ENCODE measurements around the gene KIF16B. TPM values are rescaled to one million over a fixed set of nuclear protein-coding genes. Genes with fewer than 3 reads are reported as not detected.

Gene KIF16B
- total and polyA plus RNA-seq, 10 of the 15 experiments (the other 5 are each of a cell fraction or from before 2014, with no cell fraction given), result 0.21 to 5.2 (median 3.0) TPM

DNA sequence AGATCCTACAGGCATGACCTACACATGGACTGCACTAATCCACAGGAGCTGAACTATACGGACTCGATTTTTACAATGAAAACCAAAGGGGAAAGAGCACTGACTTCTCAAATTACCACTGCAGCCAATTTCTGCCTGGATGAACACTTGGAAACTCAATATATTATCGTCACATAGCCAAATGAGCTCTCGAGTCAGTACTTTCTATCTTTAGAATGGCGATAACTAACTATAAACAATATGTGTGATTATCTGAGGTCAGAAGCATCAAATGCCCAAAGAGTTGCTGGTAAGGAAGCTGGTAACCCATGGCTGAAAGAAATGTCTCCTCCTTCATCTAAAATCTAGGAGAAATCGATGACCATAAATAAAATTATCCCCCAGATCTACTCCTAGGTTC lies 86.7 kb downstream of the KIF16B start (continued):
- TF ChIP-seq, protein P1, sequence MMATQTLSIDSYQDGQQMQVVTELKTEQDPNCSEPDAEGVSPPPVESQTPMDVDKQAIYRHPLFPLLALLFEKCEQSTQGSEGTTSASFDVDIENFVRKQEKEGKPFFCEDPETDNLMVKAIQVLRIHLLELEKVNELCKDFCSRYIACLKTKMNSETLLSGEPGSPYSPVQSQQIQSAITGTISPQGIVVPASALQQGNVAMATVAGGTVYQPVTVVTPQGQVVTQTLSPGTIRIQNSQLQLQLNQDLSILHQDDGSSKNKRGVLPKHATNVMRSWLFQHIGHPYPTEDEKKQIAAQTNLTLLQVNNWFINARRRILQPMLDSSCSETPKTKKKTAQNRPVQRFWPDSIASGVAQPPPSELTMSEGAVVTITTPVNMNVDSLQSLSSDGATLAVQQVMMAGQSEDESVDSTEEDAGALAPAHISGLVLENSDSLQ (IDR thresholded peaks at IDR 0.05), result no peak
- TF ChIP-seq PML (IDR thresholded peaks at IDR 0.05; ENCODE audit: low read length) (no peak), SREBF1 (IDR thresholded peaks at IDR 0.05; ENCODE audit: low read length) (no peak), NFYA (IDR thresholded peaks at IDR 0.05; ENCODE audit: borderline replicate concordance, low read depth, low read length) (no peak), STAT1 (conservative IDR thresholded peaks at IDR 0.05) (no peak), MYB (IDR thresholded peaks at IDR 0.05; ENCODE audit: borderline replicate concordance, low read depth, low read length) (no peak), CHD4 (IDR thresholded peaks at IDR 0.05) (no peak)
- TF ChIP-seq, protein P2, sequence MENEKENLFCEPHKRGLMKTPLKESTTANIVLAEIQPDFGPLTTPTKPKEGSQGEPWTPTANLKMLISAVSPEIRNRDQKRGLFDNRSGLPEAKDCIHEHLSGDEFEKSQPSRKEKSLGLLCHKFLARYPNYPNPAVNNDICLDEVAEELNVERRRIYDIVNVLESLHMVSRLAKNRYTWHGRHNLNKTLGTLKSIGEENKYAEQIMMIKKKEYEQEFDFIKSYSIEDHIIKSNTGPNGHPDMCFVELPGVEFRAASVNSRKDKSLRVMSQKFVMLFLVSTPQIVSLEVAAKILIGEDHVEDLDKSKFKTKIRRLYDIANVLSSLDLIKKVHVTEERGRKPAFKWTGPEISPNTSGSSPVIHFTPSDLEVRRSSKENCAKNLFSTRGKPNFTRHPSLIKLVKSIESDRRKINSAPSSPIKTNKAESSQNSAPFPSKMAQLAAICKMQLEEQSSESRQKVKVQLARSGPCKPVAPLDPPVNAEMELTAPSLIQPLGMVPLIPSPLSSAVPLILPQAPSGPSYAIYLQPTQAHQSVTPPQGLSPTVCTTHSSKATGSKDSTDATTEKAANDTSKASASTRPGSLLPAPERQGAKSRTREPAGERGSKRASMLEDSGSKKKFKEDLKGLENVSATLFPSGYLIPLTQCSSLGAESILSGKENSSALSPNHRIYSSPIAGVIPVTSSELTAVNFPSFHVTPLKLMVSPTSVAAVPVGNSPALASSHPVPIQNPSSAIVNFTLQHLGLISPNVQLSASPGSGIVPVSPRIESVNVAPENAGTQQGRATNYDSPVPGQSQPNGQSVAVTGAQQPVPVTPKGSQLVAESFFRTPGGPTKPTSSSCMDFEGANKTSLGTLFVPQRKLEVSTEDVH (IDR thresholded peaks at IDR 0.05; ENCODE audit: low read depth, partially characterized antibody), result no peak

DNA sequence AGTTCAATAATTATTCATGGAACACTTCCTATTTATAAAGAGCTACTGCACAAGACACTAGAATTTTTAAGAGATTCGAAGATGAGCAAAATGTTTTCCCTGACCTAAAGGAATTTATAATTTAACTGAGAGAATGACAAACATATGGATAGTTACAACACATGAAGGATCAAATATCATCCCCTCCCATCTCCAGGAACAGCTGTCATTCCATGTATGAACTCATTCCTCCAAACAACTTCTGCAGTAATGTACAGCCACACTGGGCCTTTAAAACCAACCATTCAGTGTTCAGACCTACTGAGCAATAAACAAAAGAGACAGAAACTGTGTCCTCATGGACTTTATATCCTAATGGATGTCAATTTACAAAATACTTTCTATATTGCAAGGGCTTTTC lies 87.8 kb downstream of the KIF16B start:
- CTCF ChIA-PET, result interaction anchor here (1.2 kb wide), 1 partner anchor 10 kb away, joined by 4 read pairs; no protein-coding TSS in a partner anchor

More for the DNA sequence above, 87.8 kb downstream of the KIF16B start:
- Histone ChIP-seq H3K9ac (ENCODE audit: control insufficient read depth, insufficient read depth, low read length) (no peak overlapping the region), H3K4me3 (no peak overlapping the region), H3K27ac (ENCODE audit: control insufficient read depth, insufficient read depth) (no peak overlapping the region), H4K20me1 (ENCODE audit: control insufficient read depth, insufficient read depth) (no peaks in the 10 kb centered on the region), H3K79me2 (ENCODE audit: control insufficient read depth, insufficient read depth, low read length) (no peaks in the 10 kb centered on the region), H3K4me2 (ENCODE audit: control insufficient read depth, insufficient read depth) (no peak overlapping the region), H2AFZ (ENCODE audit: control insufficient read depth, low read depth, low read length) (no peak overlapping the region), H3K4me1 (ENCODE audit: control insufficient read depth, insufficient read depth, low read length) (no peaks in the 10 kb centered on the region), H3K9me3 (replicated peaks; ENCODE audit: control insufficient read depth, insufficient read depth, low read length) (no peaks in the 10 kb centered on the region), H3K27me3 (replicated peaks in 1 of 2; ENCODE audit: control insufficient read depth in 2 of 2, insufficient read depth in 2 of 2, low read length in 1 of 2) (no peaks in the 10 kb centered on the region), H3K36me3 (ENCODE audit: control insufficient read depth in 2 of 2, insufficient read depth in 2 of 2, low read length in 1 of 2) (no peaks in the 10 kb centered on the region)
- WGBS (ENCODE audit: insufficient coverage, insufficient replicate concordance, low lambda C conversion rate, missing lambda C conversion rate), result 58% methylated on average over 1 of the region's 1 CpG
- ChIA-PET RAD21 (ENCODE audit: unreplicated experiment) (no interaction called here), SMC1A (ENCODE audit: uncharacterized antibody, unreplicated experiment) (interaction anchor here (0.7 to 0.8 kb wide), 2 partner anchors 44 to 421 kb away, joined by 3 read pairs; no protein-coding TSS in a partner anchor), POLR2A (no interaction called here)
- DNase-seq (ENCODE audit: low read depth, low spot score) (no peak), FAIRE-seq (no peak), ATAC-seq (no peak)
- TF ChIP-seq CBFB (IDR thresholded peaks at IDR 0.05; ENCODE audit: low read depth) (no peak), TCF12 (IDR thresholded peaks at IDR 0.05; ENCODE audit: low read depth, low read length) (no peak), SUPT20H (IDR thresholded peaks at IDR 0.05; ENCODE audit: borderline replicate concordance, control insufficient read depth, low read depth, low read length) (no peak), EGR1 (IDR thresholded peaks at IDR 0.05; ENCODE audit: borderline replicate concordance in 1 of 2, low read depth in 2 of 2, low read length in 2 of 2) (no peak), RBBP5 (conservative IDR thresholded peaks at IDR 0.05) (no peak), BHLHE40 (IDR thresholded peaks at IDR 0.05; ENCODE audit: borderline replicate concordance in 1 of 2, low read depth in 2 of 2, low read length in 1 of 2) (no peak), MYB (IDR thresholded peaks at IDR 0.05; ENCODE audit: borderline replicate concordance, low read depth, low read length) (no peak), ZNF622 (IDR thresholded peaks at IDR 0.05) (no peak), NFXL1 (IDR thresholded peaks at IDR 0.05; ENCODE audit: borderline replicate concordance) (no peak), CEBPB (IDR thresholded peaks at IDR 0.05; ENCODE audit: borderline replicate concordance in 1 of 2, low read depth in 2 of 2, low read length in 2 of 2) (no peak), NR2C1 (IDR thresholded peaks at IDR 0.05) (no peak), CREB1 (IDR thresholded peaks at IDR 0.05; ENCODE audit: low read depth) (no peak), SP1 (IDR thresholded peaks at IDR 0.05; ENCODE audit: low read depth, low read length) (no peak), BMI1 (IDR thresholded peaks at IDR 0.05; ENCODE audit: borderline replicate concordance) (no peak)
- intact Hi-C loops (cut with micrococcal nuclease; ENCODE audit: unreplicated experiment), result no loop called here
- in situ Hi-C loops (cut with MboI), result loop anchor here (25.0 kb wide), 1 partner anchor 773 kb away; no protein-coding TSS in a partner anchor
- no TSS peak for BruUV-seq (replicated peaks)

Data from GM12878 (cell line).